ENCODE data around the gene ZBTB3. TPM values are rescaled to one million over a fixed set of nuclear protein-coding genes. Genes with fewer than 3 reads are reported as not detected.
A peak's percentile ranks its signal among the peaks of the same experiment; 100 is the strongest.

Gene ZBTB3
- total and polyA plus RNA-seq, 9 of the 15 experiments (the other 6 are each of a cell fraction or from before 2014, with no cell fraction given): 1.9 to 10.0 (median 4.9) TPM

DNA sequence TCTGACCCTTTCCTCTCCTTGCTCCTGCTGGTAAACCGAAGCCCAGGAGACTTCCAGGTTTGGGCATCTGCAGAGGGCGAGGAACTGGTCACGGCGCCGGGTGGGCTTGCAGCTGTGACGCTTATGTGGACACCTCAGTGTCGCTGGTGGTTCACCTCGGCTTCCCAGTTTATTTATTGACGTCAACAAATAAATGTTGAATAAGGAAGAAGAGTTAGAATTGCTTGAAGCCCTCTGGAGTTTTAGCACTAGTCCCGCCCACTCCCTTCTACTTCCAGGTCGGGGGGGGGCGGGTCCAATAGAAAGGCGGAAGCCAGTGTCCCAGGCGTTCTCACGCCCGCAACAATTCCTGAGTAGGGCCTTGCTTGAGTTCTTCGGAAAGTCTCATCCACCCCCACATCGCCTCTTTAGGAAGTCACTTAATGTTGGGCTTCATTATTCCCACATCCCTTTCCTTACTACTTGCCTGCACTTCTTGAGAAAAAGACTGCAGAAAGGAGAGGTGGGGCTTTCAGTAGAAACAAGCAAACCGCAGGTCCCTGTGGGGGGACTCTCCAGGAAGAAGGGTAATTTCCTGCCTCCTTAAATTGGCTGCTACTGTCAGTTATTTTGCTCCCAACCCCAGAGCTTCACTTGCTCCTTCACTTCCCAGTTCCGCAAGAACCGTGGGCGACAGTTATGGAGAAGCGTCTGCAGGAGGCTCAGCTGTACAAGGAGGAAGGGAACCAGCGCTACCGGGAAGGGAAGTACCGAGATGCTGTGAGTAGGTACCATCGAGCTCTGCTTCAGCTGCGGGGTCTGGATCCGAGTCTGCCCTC, 25.6 kb downstream of the ZBTB3 start, which contains the start of gene TTC9C (continued):
- 0 out of 4 replicates have a peak, but pooled peaks of 1 of the 2 experiments have one; percentile 54 for TF ChIP-seq NONO (IDR thresholded peaks at IDR 0.05; ENCODE audit: low read depth in 2 of 2, low read length in 1 of 2)
- TF ChIP-seq, protein P1, sequence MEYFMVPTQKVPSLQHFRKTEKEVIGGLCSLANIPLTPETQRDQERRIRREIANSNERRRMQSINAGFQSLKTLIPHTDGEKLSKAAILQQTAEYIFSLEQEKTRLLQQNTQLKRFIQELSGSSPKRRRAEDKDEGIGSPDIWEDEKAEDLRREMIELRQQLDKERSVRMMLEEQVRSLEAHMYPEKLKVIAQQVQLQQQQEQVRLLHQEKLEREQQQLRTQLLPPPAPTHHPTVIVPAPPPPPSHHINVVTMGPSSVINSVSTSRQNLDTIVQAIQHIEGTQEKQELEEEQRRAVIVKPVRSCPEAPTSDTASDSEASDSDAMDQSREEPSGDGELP (CRISPR knock-in tag; IDR thresholded peaks at IDR 0.05; ENCODE audit: borderline replicate concordance): peak; percentile 59
- no peak for TF ChIP-seq ZNF134 (CRISPR knock-in tag; conservative IDR thresholded peaks at IDR 0.05)
- peak; percentile 96 for TF ChIP-seq KLF13 (tag; IDR thresholded peaks at IDR 0.05; ENCODE audit: borderline replicate concordance, low read depth)
- peak; percentile 86 for TF ChIP-seq NKRF (IDR thresholded peaks at IDR 0.05; ENCODE audit: borderline replicate concordance)
- peak; percentile 72 for TF ChIP-seq POLR2B (IDR thresholded peaks at IDR 0.05; ENCODE audit: low read depth, partially characterized antibody)
- TF ChIP-seq HCFC1 (IDR thresholded peaks at IDR 0.05; ENCODE audit: low read depth, low read length): peak; percentile 64
- TF ChIP-seq DNMT1 (IDR thresholded peaks at IDR 0.05): no peak
- TF ChIP-seq ZNF354B (CRISPR knock-in tag; IDR thresholded peaks at IDR 0.05): no peak
- TF ChIP-seq, protein P2, sequence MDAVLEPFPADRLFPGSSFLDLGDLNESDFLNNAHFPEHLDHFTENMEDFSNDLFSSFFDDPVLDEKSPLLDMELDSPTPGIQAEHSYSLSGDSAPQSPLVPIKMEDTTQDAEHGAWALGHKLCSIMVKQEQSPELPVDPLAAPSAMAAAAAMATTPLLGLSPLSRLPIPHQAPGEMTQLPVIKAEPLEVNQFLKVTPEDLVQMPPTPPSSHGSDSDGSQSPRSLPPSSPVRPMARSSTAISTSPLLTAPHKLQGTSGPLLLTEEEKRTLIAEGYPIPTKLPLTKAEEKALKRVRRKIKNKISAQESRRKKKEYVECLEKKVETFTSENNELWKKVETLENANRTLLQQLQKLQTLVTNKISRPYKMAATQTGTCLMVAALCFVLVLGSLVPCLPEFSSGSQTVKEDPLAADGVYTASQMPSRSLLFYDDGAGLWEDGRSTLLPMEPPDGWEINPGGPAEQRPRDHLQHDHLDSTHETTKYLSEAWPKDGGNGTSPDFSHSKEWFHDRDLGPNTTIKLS (IDR thresholded peaks at IDR 0.05; ENCODE audit: borderline replicate concordance, low read depth): peak; percentile 35; the same call in 1 of the 2 replicates
- TF ChIP-seq POLR2AphosphoS5 (IDR thresholded peaks at IDR 0.05; ENCODE audit: control insufficient read depth, insufficient read depth, low read depth, low read length): peak; percentile 38; the same call in 1 of the 2 replicates
- TF ChIP-seq GABPB1 (CRISPR knock-in tag; IDR thresholded peaks at IDR 0.05): peak; percentile 93
- peak; percentile 15; the same call in 1 of the 2 replicates for TF ChIP-seq L3MBTL2 (IDR thresholded peaks at IDR 0.05)
- TF ChIP-seq MTA2 (IDR thresholded peaks at IDR 0.05; ENCODE audit: low read depth): peak; percentile 53; the same call in 1 of the 2 replicates
- no peak for TF ChIP-seq ZNF57 (CRISPR knock-in tag; IDR thresholded peaks at IDR 0.05)
- no peak for TF ChIP-seq SFPQ (IDR thresholded peaks at IDR 0.05; ENCODE audit: low read depth, low read length)
- 0 out of 2 replicates have a peak, but pooled peaks have one; percentile 44 for TF ChIP-seq CC2D1A (IDR thresholded peaks at IDR 0.05)
- TF ChIP-seq ELF1 (tag; IDR thresholded peaks at IDR 0.05): peak; percentile 91
- TF ChIP-seq CEBPB (tag; IDR thresholded peaks at IDR 0.05): peak; percentile 5; the same call in 1 of the 2 replicates

Data from K562 (cell line).